H1 (cell line): ENCODE measurements around the gene SNCAIP. TPM values are rescaled to one million over a fixed set of nuclear protein-coding genes. Genes with fewer than 3 reads are reported as not detected.

Source experiments
- CTCF ChIA-PET: fragments of 300-600 bp; sonication (Branson Sonifier 250); formaldehyde crosslinking; loops from one replicate; lab custom pipeline; 2021; ENCODE audit not compliant: partially characterized antibody; lab: Charles Lee
- POLR2A ChIA-PET: fragments of 300-600 bp; sonication (Branson Sonifier 250); formaldehyde crosslinking; loops from one replicate; lab custom pipeline; 2021; ENCODE audit warnings: inconsistent platforms; ENCODE audit not compliant: partially characterized antibody; lab: Charles Lee
- DNase-seq, 2 experiments: peaks; one replicate each; pipeline versions ENCODE4 v3.0.0 to v3.0.0-alpha.2; 2010 to 2022; ENCODE audit warnings: low spot score in 2 of 2, low read depth in 1 of 2, mixed read lengths in 1 of 2
- FAIRE-seq: peaks from 2 replicates; lab custom pipeline; 2011; peaks lifted over from hg19 to GRCh38; lab: Jason Lieb, UNC
- H2AFZ ChIP-seq: 2 replicates; pipeline ENCODE4 v1.8.1; 2012; ENCODE audit warnings: low read length, inconsistent platforms
- H2AK5ac ChIP-seq: 2 replicates; pipeline ENCODE4 v1.6.1; 2013; ENCODE audit warnings: low read depth, low read length
- H2BK120ac ChIP-seq: replicated peaks from 2 replicates; pipeline ENCODE3; 2013; ENCODE audit warnings: low read depth, low read length, inconsistent platforms
- H2BK12ac ChIP-seq: 2 replicates; pipeline ENCODE4 v1.6.1; 2013; ENCODE audit warnings: low read depth, low read length
- H2BK15ac ChIP-seq: 2 replicates; pipeline ENCODE4 v1.6.1; 2013; ENCODE audit warnings: low read length
- H2BK20ac ChIP-seq: 2 replicates; pipeline ENCODE4 v1.6.1; 2013; ENCODE audit warnings: low read length
- H2BK5ac ChIP-seq: 2 replicates; pipeline ENCODE4 v1.6.1; 2013; ENCODE audit warnings: low read depth, low read length
- H3K14ac ChIP-seq: 2 replicates; pipeline ENCODE4 v1.6.1; 2013; ENCODE audit warnings: inconsistent platforms; ENCODE audit not compliant: insufficient read length
- H3K18ac ChIP-seq: 2 replicates; pipeline ENCODE4 v1.6.1; 2013; ENCODE audit warnings: low read length; ENCODE audit errors: extremely low read depth
- H3K23ac ChIP-seq: 2 replicates; pipeline ENCODE4 v1.6.1; 2013; ENCODE audit warnings: inconsistent platforms; ENCODE audit not compliant: insufficient read length
- H3K23me2 ChIP-seq: 2 replicates; pipeline ENCODE4 v1.6.1; 2013; ENCODE audit warnings: low read depth, low read length
- H3K27ac ChIP-seq: 2 replicates; pipeline ENCODE4 v1.6.1; 2011; ENCODE audit warnings: low read depth, low read length, inconsistent platforms
- H3K27me3 ChIP-seq, 4 experiments: replicated peaks in 1 of 4; 1 replicate in 1 of 4; 2 replicates in 3 of 4; pipeline versions ENCODE4 v1.6.1 to v1.8.1; 2011 to 2013; ENCODE audit warnings: low read length in 3 of 4, mild to moderate bottlenecking in 3 of 4, inconsistent platforms in 2 of 4, mixed read lengths in 2 of 4, moderate library complexity in 1 of 4; ENCODE audit not compliant: control insufficient read depth in 3 of 4, insufficient read depth in 3 of 4; ENCODE audit errors: extremely low read depth in 1 of 4
- H3K36me3 ChIP-seq, 4 experiments: 2 replicates each; pipeline versions ENCODE4 v1.6.1 to v1.8.1; 2011 to 2013; ENCODE audit warnings: mild to moderate bottlenecking in 4 of 4, low read length in 3 of 4, moderate library complexity in 2 of 4, control low read depth in 1 of 4, inconsistent platforms in 1 of 4; ENCODE audit not compliant: insufficient read depth in 4 of 4, control insufficient read depth in 2 of 4
- H3K4ac ChIP-seq: replicated peaks from 2 replicates; pipeline ENCODE3; 2013; ENCODE audit warnings: low read length, low read depth, mixed read lengths, inconsistent platforms; ENCODE audit not compliant: insufficient read length
- H3K4me1 ChIP-seq, 4 experiments: replicated peaks in 1 of 4; 1 replicate in 1 of 4; 2 replicates in 3 of 4; pipeline versions ENCODE4 v1.6.1 to v1.8.1; 2011 to 2013; ENCODE audit warnings: low read length in 3 of 4, inconsistent platforms in 2 of 4, mixed read lengths in 1 of 4; ENCODE audit not compliant: insufficient read depth in 4 of 4, control insufficient read depth in 3 of 4
- H3K4me2 ChIP-seq, 2 experiments: 2 replicates each; pipeline versions ENCODE4 v1.6.1 to v1.8.1; 2011 to 2013; ENCODE audit warnings: low read depth in 2 of 2, low read length in 2 of 2, control low read depth in 1 of 2, inconsistent platforms in 1 of 2, mild to moderate bottlenecking in 1 of 2; ENCODE audit not compliant: insufficient read depth in 1 of 2
- H3K4me3 ChIP-seq, 4 experiments: fragments of 200-600, 300-600 bp in 1 of 4; sonication (generic), shearing (Covaris generic), sonication (Bioruptor Twin) in 1 of 4; 2 replicates each; pipeline versions ENCODE4 v1.5.1 to v1.8.1; 2011 to 2016; ENCODE audit warnings: low read length in 4 of 4, low read depth in 3 of 4, control low read depth in 2 of 4, inconsistent platforms in 2 of 4, mild to moderate bottlenecking in 2 of 4, mixed read lengths in 1 of 4, moderate library complexity in 1 of 4; ENCODE audit not compliant: insufficient read depth in 2 of 4; ENCODE audit errors: extremely low read depth in 1 of 4
- H3K56ac ChIP-seq: replicated peaks from 2 replicates; pipeline ENCODE3; 2013; ENCODE audit warnings: low read depth, mild to moderate bottlenecking, mixed read lengths, low read length, inconsistent platforms; ENCODE audit not compliant: insufficient read length
- H3K79me1 ChIP-seq: 2 replicates; pipeline ENCODE4 v1.6.1; 2013; ENCODE audit warnings: low read depth, low read length, control low read depth
- H3K79me2 ChIP-seq, 2 experiments: 2 replicates each; pipeline versions ENCODE4 v1.6.1 to v1.8.1; 2012 to 2013; ENCODE audit warnings: low read length in 2 of 2, mild to moderate bottlenecking in 2 of 2, inconsistent platforms in 1 of 2; ENCODE audit not compliant: insufficient read depth in 2 of 2, control insufficient read depth in 1 of 2
- H3K9ac ChIP-seq, 4 experiments: replicated peaks in 1 of 4; 1 replicate in 1 of 4; 2 replicates in 3 of 4; pipeline versions ENCODE4 v1.6.1 to v1.8.1; 2011 to 2013; ENCODE audit warnings: low read depth in 3 of 4, low read length in 3 of 4, control low read depth in 2 of 4, mild to moderate bottlenecking in 2 of 4, moderate library complexity in 2 of 4, inconsistent platforms in 1 of 4; ENCODE audit errors: extremely low read depth in 1 of 4
- H3K9me3 ChIP-seq, 2 experiments: 2 replicates each; pipeline versions ENCODE4 v1.6.1 to v1.8.1; 2012 to 2013; ENCODE audit warnings: mild to moderate bottlenecking in 2 of 2, moderate library complexity in 2 of 2, control low read depth in 1 of 2, inconsistent platforms in 1 of 2, low read depth in 1 of 2, low read length in 1 of 2, mixed read lengths in 1 of 2; ENCODE audit not compliant: insufficient read depth in 2 of 2
- H4K20me1 ChIP-seq, 2 experiments: replicated peaks in 1 of 2; 2 replicates each; pipeline versions ENCODE3 to v1.8.1; 2011 to 2013; ENCODE audit warnings: inconsistent platforms in 2 of 2, low read length in 2 of 2, mild to moderate bottlenecking in 1 of 2; ENCODE audit not compliant: insufficient read depth in 2 of 2, control insufficient read depth in 1 of 2
- H4K5ac ChIP-seq: 2 replicates; pipeline ENCODE4 v1.6.1; 2013; ENCODE audit warnings: low read length, low read depth, mixed read lengths, inconsistent platforms; ENCODE audit not compliant: insufficient read length
- H4K8ac ChIP-seq: 2 replicates; pipeline ENCODE4 v1.8.0; 2013; ENCODE audit warnings: mild to moderate bottlenecking, moderate library complexity, low read length, inconsistent platforms; ENCODE audit not compliant: insufficient read depth; ENCODE audit errors: extremely low read depth
- H4K91ac ChIP-seq: replicated peaks from 2 replicates; pipeline ENCODE3; 2013; ENCODE audit warnings: low read length, mixed read lengths, inconsistent platforms; ENCODE audit not compliant: insufficient read length
- GTF2F1 ChIP-seq: IDR thresholded peaks from 2 replicates; pipeline ENCODE4 v1.6.1; 2012; ENCODE audit warnings: low read depth, low read length, improper control_type of control experiment, borderline replicate concordance
- MAFK ChIP-seq: IDR thresholded peaks from 2 replicates; pipeline ENCODE4 v1.6.1; 2012; ENCODE audit warnings: low read depth, mild to moderate bottlenecking, improper control_type of control experiment, low read length
- YY1 ChIP-seq: IDR thresholded peaks from 2 replicates; pipeline ENCODE4 v1.6.1; 2011; ENCODE audit warnings: low read depth, mild to moderate bottlenecking, low read length
- WGBS, 2 experiments: shearing (Covaris generic) in 1 of 2; methylation state at CpG; one replicate each; pipeline versions ENCODE4 v1.1.6 to v1.1.7; 2013 to 2015; ENCODE audit warnings: low lambda C conversion rate in 2 of 2, mixed read lengths in 2 of 2, inconsistent platforms in 1 of 2, low coverage in 1 of 2, missing lambda C conversion rate in 1 of 2; ENCODE audit not compliant: insufficient replicate concordance in 2 of 2, insufficient coverage in 1 of 2, insufficient read length in 1 of 2; ENCODE audit errors: extremely low coverage in 1 of 2, missing lambda C conversion rate in 1 of 2; 5-methylcytosine and 5-hydroxymethylcytosine counted together
- polyA plus RNA-seq, 7 experiments: library from polyadenylated mRNA; depleted of rRNA in 3 of 7; stranded (reverse) in 5 of 7; unstranded in 2 of 7; fragments of >200 nt in 5 of 7; fragments of 200-250 nt in 2 of 7; gene quantifications; 1 replicate in 5 of 7; 2 replicates in 1 of 7; 4 replicates in 1 of 7; pipeline versions ENCODE4 v1.2.1 to v1.2.3, GENCODE V29; 2011 to 2013; ENCODE audit warnings: missing spikeins in 2 of 7, mixed read lengths in 2 of 7
- total RNA-seq: library from RNA; stranded (reverse); fragmentation: NEBNext Ultra II Directional; extraction: Animal tissue kit (Norgen Biotek cat#: 25700); gene quantifications from 2 replicates; pipeline ENCODE4 v1.2.1, GENCODE V29; 2021

Gene SNCAIP
- total and polyA plus RNA-seq, 2 of the 8 experiments (the other 6 are each of a cell fraction or from before 2014, with no cell fraction given), result 3.9 to 9.0 TPM

GRCh38 chr5:122426301-122426700 lies 114.3 kb downstream of the SNCAIP start:
- H2BK5ac ChIP-seq, result no peak overlapping the region
- peaks cover 0 to 15% (median 10%) of the 10 kb centered on the region in 4 experiments; a peak in 4 of 7 replicates for H3K4me1 ChIP-seq
- FAIRE-seq, result no peak
- no peaks in the 10 kb centered on the region for H3K79me2 ChIP-seq
- no peaks in the 10 kb centered on the region for H3K27me3 ChIP-seq
- H2AK5ac ChIP-seq, result no peak overlapping the region
- no peaks in the 10 kb centered on the region for H3K23me2 ChIP-seq
- H3K9me3 ChIP-seq, result peaks cover 0 to 4% of the 10 kb centered on the region in 2 experiments; a peak in 2 of 4 replicates
- H2AFZ ChIP-seq, result no peak overlapping the region
- DNase-seq, result no peak
- ChIA-PET CTCF (interaction anchor here (0.6 to 2.1 kb wide), 5 partner anchors 11 to 378 kb away, joined by 3 to 10 read pairs (median 4); no protein-coding TSS in a partner anchor), POLR2A (no interaction called here)
- H3K9ac ChIP-seq, result no peak overlapping the region
- H3K36me3 ChIP-seq, result no peaks in the 10 kb centered on the region
- no peak overlapping the region for H3K4me3 ChIP-seq
- H2BK12ac ChIP-seq, result no peak overlapping the region
- H4K8ac ChIP-seq, result no peak overlapping the region
- H4K5ac ChIP-seq, result no peak overlapping the region
- H4K91ac ChIP-seq, result no peak overlapping the region
- no peak overlapping the region for H3K14ac ChIP-seq
- H3K4ac ChIP-seq, result no peak overlapping the region
- H2BK120ac ChIP-seq, result no peak overlapping the region
- H3K23ac ChIP-seq, result no peak overlapping the region
- H3K27ac ChIP-seq, result no peak overlapping the region
- H3K79me1 ChIP-seq, result no peaks in the 10 kb centered on the region
- H3K18ac ChIP-seq, result no peak overlapping the region
- no peak overlapping the region for H3K56ac ChIP-seq
- no peaks in the 10 kb centered on the region for H4K20me1 ChIP-seq
- H2BK15ac ChIP-seq, result no peak overlapping the region
- 92% methylated on average over 3 of the region's 3 CpGs; no CpG with 5 or more reads in 1 of the 2 experiments for WGBS, 2 experiments
- H3K4me2 ChIP-seq, result no peak overlapping the region
- no peak for TF ChIP-seq YY1
- peak; percentile 87 for TF ChIP-seq MAFK
- TF ChIP-seq GTF2F1, result no peak
- no peak overlapping the region for H2BK20ac ChIP-seq
